NCI-H2107 treated with DMSO at 0.1 percent for 48 hours (cell line): ENCODE results near the gene DDX47.
"Not testable (repeated sequence)": the region's sequence is repeated elsewhere in the genome, so short reads cannot be mapped to it uniquely, and the experiment has no call there.

ENCODE experiments used
- DNase-seq: peaks from one replicate; lab custom pipeline; 2025; ENCODE audit not compliant: unreplicated experiment; lab: John Stamatoyannopoulos, UW

DDX47 gene

DNA sequence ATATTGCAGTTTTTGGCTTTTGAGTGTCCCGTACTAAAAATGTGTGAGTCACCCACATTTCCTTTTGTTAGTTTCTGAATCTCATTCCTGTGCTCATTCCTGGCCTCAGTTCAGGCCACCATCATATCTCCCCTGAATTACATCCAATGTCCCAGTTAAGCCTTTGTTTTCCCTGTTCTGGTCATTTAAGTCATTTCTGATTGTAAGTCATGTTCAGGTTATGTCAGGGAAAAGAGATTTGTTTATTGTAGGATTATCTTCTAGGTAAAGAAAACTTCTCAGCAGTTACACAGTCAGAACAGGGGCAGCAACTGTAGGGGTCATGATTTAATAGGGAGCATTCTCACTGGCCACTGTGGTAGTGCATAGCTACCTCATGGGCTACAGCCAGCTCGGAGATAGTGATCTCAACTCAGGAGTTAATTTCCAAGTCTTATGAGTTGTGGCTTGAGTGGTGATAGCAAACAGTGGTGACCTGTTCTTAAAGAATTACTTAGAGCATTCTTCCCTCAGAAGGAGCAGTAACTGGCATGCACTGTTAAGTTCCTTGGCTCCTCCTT is 6.7 kb downstream of the DDX47 start:
- DNase-seq = no peak

DNA sequence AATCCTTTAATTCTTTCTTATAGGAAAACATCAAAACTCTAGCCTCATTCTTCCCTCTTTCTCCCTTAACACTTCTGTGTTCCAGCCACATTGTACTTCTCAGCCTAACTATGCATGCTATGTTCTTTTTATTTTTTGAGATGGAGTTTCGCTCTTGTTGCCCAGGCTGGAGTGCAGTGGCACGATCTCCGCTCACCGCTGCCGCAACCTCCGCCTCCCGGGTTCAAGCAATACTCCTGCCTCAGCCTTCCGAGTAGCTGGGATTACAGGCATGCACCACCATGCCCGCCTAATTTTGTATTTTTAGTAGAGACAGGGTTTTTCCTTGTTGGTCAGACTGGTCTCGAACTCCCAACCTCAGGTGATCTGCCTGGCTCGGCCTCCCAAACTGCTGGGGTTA is 7.2 kb downstream of the DDX47 start:
- not testable (repeated sequence) for DNase-seq

DNA sequence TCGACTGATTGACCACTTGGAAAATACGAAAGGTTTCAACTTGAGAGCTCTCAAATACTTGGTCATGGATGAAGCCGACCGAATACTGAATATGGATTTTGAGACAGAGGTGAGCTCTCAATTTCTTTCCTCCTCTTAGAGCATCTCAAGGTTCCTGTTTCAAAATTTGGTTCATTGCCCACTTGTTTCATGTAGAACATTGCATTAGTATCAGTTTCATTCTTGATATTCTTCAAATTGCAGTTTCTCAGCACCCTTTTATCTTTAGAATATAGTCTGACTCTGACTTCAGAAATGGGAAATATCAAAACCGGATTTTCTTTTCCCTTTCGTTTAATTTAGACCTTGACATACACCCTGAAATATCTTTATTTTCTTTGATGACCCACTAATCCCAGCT is 8.8 kb downstream of the DDX47 start:
- no peak for DNase-seq

DNA sequence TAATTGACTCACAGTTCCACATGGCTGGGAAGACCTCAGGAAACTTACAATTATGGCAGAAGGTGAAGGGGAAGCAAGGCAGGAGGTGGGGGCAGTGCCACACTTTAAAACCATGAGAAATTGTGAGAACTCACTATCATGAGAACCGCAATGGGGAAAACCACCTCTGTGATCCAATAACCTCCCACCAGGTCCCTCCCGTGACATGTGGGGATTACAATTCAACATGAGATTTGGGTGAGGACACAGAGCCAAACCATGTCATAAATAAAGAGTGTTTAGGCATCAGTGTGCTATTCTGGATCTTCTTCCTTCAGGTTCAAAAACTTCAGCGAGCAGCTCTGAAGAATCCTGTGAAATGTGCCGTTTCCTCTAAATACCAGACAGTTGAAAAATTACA is 9.7 kb downstream of the DDX47 start:
- DNase-seq = no peak

DNA sequence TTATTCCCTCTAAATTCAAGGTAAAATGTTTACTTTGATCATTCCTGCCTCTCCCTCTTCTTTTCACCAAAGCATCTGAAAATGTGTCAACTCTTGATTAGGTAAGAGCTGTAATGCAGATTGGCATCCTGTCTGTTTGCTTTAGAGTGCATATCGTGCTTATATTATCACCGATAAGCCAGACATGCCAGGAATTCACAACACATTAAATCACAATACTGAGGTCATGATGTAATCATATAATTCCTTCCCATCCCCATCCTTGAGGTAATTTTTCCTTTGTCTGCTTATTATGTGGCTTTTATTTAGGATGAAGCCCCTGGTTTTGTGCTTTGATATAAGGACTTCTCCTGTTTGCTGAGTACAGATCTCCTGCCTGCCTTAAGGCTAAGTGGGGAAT is 10.2 kb downstream of the DDX47 start:
- no peak for DNase-seq

DNA sequence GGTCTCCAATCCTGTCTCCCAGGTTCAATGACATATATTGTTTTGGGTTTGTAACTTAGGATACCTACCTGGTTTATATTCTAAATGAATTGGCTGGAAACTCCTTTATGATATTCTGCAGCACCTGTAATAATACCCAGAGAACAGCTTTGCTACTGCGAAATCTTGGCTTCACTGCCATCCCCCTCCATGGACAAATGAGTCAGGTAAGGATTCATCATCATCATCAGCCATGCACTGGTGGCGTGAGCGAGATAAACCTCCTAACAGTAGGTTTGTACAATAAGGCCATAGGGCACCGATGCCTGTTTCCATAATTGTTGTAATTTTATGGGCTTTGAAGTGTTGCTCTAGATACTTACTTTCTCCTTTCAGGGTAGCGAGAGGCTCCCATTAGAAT is 10.7 kb downstream of the DDX47 start:
- no peak for DNase-seq

DNA sequence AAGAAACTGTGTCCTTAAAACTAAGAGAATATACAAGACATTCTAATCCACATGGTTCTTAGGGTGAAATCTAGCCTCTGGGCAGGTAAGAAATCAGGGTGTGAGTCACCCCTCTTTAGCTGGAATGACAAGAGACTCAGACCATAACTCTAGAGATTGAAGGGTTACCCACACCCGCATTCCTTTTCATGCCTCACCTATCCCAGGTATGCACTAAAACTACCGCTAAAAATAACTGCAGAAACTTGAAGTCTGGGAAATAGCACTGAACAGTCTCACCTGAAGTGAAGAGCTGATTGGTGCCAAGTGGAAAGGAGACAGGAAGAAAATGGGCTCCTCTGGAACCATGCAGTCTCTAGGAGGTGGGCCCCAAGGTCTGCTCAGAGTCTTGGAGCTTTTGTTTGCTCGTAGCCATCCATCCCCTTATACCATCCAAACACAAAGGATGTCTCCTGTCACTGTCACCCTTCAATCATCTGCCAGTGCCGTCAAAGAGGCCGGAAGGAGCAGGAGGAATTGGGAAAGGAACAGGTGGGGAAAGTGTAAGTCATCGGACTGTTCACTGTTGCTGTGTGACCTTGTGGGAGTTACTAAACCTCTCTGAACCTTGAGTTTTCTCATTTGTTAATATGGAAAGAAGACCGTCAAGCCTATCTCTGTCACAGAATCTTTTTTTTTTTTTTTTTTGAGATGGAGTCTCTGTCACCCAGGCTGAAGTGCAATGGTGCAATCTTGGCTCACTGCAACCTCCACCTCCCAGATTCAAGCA is 22.4 kb downstream of the DDX47 start:
- no peak for DNase-seq

DNA sequence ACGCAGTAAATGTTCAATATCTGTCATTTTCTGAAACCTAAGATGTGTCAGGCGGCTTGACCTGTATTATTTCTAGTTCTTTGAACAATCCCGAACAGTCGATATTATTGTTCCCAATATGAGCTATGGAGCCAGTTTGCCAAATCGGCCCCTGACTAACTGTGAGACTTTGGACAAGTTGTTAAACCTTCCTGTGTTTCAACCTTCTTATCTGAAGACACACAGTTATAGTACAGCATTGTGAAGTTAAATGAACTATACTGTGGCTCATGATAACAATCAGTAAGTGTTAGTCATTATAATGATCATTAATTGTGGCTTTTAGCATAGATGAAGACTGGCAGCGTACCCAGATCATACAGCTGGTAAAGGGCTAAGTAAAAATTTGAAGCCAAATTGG is 23.4 kb downstream of the DDX47 start:
- no peak for DNase-seq

DNA sequence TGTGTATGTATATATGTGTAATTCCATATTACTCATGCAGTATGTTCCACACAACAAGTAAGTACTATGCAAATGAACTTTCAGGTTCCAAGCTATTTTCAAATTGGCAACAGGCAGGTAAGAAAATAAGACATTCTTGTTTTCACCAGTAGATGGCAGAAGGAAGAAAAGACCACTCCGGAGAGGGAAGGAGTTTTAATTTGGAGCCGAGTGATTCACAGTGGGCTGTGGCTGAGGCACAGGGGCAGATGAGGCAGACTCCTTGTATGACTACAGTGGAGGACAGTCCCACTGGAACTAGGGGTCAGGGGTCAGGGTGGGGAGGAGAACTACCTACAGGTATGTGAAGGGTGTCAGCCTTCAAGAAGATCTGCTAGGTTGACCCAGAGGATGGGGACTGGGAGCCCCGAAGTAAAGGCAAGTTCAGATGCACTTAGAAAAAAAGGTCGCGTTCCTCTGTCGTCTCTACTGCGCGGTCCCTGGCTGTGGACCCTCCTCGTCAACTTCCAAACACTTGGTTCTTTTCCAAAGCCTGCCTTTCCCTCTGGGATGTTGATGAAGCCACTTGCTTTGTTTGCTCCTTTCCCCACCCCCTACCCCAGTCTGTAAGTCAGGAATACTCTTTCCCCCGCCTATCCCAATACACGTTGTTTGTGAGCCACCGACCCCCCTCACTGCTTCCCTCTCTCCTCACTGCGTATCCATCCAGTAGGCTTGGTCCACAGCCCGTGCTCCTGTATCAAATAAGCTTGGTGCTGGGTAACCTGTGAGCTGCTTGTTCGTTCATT is 24.1 kb downstream of the DDX47 start:
- peak; percentile 70 for DNase-seq

DNA sequence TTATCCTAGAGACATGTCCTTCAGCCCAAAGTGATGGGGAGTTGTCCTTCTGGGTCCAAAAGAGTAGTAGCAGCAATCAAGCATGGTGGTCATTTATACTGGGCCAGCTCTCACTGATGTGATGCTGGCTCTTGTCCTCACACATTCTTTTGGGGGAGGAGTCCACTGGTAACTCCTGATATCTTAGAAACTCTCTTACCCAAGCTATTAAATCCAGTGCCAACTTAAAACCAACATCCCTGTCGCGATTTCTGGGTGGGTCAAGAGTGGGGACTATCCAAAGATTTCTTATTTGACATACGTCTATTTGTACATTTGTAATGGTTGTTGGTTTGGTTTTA is 24.6 kb downstream of the DDX47 start:
- DNase-seq = no peak

DNA sequence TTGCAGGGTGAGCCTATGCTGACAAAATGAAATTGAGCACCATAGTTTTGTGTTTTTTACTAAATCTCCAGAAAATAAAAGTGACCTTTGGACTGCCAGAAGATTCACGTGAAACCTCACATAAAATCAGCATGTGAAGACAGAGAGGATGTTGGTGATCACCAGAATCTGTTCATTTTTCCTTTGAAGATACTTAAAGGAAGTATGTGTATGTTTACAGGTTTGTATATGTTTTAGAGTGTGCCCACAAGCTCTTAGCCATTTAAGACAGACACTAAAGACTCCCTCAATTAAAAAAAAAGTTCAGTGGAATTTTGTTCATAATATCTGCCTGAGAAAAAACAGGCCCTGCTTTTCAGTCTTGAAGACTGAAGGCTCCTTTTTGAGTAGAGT is 25.9 kb downstream of the DDX47 start:
- no peak for DNase-seq

DNA sequence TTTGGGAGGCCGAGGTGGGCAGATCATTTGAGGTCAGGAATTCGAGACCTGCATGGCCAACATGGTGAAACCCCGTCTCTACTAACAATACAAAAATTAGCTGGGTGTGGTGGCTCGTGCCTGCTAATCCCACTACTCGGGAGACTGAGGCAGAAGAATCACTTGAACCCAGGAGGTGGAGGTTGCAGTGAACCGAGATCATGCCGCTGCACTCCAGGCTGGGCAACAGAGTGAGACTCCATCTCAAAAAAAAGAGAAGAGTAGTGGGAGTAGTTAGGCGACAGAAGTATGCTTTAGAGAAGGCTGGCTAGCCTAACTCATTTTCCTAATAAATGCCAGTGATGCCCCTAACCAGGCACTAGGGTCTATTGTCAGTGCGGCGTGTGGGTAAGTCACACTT is 26.3 kb downstream of the DDX47 start:
- not testable (repeated sequence) for DNase-seq

DNA sequence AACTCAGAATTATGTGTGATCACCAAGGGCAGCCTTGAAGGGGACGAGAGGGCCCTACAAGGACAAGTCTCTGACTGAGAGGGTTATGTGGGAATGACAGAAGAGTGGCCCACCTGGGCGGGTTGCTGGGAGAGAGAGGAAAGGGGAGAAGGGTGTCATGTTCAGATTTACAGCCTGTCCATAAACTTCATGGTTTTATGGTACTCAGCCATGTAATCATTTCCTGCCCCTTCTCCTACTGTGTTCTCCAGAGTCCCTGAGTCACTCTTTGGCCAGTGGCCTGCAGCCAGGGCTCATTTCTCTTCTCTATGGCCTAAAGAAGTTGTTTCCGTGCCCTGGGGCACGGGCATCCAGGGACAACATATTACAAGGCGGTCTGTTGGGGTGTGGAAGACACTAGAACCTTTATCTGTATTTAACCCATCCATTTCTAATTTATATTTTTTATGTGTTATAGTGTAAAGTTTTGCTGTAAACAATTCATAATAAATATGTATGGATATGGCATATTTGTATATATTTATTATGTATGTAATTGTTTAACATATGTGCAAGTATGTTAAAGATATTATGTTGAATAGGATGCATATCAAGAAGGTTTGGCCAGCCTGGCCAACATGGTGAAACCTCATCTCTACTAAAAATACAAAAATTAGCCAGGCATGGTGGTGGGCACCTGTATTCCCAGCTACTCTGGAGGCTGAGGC is 26.9 kb downstream of the DDX47 start:
- DNase-seq = no peak

DNA sequence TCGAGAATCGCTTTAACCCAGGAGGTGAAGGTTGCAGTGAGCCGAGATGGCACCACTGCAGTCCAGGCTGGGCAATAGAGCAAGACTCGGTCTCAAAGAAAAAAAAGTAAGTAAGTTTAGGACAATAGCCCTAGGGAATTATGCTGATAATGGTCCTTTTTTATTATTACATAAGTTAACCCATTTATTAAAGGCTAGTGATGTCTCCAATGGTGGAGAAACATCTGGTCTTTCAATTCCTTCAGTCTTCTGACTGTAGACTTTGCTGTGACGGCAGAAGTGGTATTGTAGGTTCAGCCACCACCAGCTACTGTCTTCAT is 27.4 kb downstream of the DDX47 start:
- no peak for DNase-seq

DNA sequence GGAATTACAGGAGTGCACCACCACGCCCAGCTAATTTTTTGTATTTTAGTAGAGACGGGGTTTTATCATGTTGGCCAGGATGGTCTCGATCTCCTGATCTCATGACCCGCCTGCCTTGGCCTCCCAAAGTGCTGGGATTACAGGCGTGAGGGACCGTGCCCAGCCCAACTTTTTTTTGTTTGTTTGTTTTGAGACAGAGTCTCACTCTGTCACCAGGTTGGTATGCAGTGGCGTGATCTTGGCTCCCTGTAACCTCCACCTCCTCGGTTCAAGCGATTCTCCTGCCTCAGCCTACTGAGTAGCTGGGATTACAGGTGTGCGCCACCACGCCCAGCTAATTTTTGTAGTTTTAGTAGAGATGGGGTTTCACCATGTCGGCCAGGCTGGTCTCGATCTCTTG is 28.3 kb downstream of the DDX47 start:
- not testable (repeated sequence) for DNase-seq

DNA sequence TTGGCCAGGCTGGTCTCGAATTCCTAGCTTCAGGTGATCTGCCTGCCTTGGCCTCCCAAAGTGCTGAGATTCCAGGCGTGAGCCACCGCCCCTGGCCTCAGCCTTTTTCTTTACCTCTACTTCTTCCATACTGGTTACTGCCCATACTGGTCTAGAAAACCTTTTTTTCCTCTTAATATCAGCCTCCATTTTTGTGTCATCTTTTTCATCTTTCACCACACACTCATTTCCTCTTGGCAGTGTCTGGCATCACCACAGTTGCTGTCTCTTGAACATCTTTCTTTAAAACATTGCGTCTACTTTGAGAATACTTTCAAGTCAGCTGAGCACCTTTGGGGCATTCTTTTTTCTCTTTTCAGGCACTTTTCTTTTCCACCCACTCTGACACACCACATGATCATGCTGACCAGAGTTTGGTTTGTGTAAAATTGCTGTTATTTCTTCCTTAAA is 32.7 kb downstream of the DDX47 start:
- no peak for DNase-seq

DNA sequence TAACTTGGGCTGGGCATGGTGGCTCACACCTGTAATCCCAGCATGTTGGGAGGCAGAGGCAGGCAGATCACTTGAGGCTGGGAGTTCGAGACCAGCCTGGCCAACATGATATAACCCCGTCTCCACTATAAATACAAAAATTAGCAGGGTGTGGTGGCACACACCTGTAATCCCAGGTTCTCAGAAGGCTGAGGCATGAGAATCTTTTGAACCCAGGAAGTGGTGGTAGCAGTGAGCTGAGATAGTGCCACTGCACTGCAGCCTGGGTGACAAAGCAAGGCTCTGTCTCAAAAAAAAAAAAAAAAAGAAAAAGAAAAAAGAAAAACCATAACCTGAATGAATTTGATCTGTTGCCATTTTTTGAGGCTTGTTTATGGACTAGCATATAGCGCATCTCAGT is 33.6 kb downstream of the DDX47 start:
- DNase-seq = not testable (repeated sequence)

DNA sequence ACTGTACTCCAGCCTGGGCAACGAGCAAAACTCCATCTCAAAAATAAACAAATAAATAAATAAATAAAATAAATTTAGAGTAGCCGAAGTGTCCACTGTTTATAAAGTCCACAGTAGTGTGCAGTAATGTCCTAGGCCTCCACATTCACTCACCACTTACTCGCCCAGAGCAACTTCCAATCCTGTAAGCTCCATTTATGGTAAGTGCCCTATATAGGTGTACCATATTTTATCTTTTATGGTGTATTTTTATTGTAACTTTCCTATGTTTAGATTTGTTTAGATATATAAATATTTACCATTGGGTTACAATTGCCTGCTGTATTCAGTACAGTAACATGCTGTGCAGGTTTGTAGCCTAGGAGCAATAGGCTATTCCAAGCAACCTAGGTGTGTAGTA is 40.3 kb downstream of the DDX47 start:
- DNase-seq = no peak

DNA sequence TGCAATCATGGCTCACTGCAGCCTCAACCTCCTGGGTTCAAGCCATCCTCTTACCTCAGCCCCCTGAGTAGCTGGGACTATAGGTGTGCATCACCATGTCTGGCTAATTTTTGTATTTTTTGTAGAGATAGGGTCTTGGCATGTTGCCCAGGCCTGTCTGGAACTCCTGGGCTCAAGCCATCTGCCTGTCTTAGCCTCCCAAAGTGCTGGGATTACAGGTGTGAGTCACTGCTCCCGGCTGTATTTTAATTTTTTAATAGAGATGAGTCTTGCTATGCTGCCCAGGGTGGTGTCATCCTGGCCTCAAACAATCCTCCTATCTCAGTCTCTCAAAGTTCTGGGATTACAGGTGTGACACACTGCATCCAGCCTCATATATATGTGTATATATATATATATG is 46.5 kb downstream of the DDX47 start:
- no peak for DNase-seq

DNA sequence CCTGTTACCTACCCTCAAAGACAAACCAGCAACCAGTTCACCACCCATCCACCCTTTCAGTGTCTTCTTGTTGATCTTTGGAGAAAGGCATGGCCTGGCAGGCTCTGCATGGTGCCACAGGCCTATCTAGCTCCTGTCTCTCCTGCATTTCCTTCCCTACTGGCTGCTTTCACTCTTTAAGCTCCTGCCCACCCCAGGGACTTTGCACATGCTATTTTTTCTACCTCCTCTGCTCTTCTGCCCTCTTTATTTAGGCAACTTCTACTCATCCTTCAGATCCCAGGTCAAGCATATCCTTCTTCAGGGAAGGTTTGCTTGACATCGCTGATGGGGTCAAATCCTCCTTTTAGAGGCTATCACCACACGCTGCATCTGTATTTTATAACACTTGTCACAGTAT is 51.1 kb downstream of the DDX47 start:
- no peak for DNase-seq

DNA sequence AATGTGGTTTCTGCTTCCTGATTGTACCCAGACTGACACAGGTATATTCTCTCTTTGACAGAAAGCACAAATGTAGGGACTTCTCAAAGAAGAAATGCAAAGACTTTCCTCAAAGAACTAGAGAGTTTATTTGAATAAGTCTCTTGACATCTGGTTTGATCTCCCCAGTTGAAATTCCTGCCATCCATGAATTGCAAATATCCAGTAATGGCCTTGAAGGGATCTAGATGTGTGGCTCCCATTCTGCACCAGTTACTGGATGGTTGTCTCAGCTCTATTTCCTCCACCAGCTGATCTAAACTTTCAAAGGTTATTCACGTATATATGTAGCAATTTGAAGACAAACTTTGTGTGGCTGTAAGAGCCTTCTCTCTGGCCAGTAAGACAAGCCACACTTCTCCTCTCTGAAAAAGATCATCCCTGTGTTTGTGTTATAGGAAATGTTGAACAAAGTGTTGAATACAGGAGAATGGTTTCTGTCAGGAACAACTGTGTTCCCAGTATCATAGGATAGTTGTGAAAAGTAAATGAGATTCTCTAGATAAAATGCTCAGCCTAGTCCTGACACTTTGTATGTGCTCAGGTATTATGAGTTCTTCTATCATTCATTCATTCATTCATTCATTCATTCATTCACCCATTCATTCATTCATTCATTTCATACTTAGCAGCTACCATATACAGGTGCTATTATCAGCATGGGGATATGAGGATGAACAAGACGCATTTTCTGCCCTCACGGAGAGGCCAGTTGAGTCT is 55.5 kb downstream of the DDX47 start:
- DNase-seq = no peak
